ENCODE results near the gene FHOD3. TPM values are rescaled to one million over a fixed set of nuclear protein-coding genes. Genes with fewer than 3 reads are reported as not detected.
A peak's percentile ranks its signal among the peaks of the same experiment; 100 is the strongest.

FHOD3 gene
- total RNA-seq, 2 donors from 2014 or later: 2.8 to 3.1 TPM

GRCh38 chr18:36503477-36503876, 206.0 kb downstream of the FHOD3 start:
- peaks cover 15% of the 10 kb centered on the region for H3K4me1 Mint-ChIP-seq
- H3K36me3 Mint-ChIP-seq (ENCODE audit: low read depth): no peaks in the 10 kb centered on the region
- Histone ChIP-seq H3K27me3 (ENCODE audit: control insufficient read depth, insufficient read depth, low read length, poor library complexity, severe bottlenecking) (no peaks in the 10 kb centered on the region), H3K27ac (ENCODE audit: low read depth, low read length) (no peak overlapping the region), H3K9me3 (ENCODE audit: control insufficient read depth, low read length) (no peaks in the 10 kb centered on the region), H3K36me3 (ENCODE audit: control insufficient read depth, insufficient read depth, low read length) (no peaks in the 10 kb centered on the region), H3K4me3 (ENCODE audit: low read length) (no peak overlapping the region), H3K4me1 (ENCODE audit: control insufficient read depth, insufficient read depth, low read length) (no peaks in the 10 kb centered on the region), H3K9ac (ENCODE audit: extremely low read depth, low read length, poor library complexity, severe bottlenecking) (no peak overlapping the region)
- H3K27me3 Mint-ChIP-seq (ENCODE audit: insufficient read depth): no peaks in the 10 kb centered on the region
- no peak overlapping the region for H3K4me3 Mint-ChIP-seq
- DNase-seq: no peak
- 74 to 100% methylated on average over 2 to 3 of the region's 3 CpGs for WGBS, 2 experiments (ENCODE audit: insufficient coverage in 1 of 2, insufficient read length in 1 of 2)
- no peaks in the 10 kb centered on the region for H3K9me3 Mint-ChIP-seq
- TF ChIP-seq, protein P1, sequence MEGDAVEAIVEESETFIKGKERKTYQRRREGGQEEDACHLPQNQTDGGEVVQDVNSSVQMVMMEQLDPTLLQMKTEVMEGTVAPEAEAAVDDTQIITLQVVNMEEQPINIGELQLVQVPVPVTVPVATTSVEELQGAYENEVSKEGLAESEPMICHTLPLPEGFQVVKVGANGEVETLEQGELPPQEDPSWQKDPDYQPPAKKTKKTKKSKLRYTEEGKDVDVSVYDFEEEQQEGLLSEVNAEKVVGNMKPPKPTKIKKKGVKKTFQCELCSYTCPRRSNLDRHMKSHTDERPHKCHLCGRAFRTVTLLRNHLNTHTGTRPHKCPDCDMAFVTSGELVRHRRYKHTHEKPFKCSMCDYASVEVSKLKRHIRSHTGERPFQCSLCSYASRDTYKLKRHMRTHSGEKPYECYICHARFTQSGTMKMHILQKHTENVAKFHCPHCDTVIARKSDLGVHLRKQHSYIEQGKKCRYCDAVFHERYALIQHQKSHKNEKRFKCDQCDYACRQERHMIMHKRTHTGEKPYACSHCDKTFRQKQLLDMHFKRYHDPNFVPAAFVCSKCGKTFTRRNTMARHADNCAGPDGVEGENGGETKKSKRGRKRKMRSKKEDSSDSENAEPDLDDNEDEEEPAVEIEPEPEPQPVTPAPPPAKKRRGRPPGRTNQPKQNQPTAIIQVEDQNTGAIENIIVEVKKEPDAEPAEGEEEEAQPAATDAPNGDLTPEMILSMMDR (conservative IDR thresholded peaks at IDR 0.05): peak; percentile 48
- H3K27ac Mint-ChIP-seq: no peak overlapping the region

DNA sequence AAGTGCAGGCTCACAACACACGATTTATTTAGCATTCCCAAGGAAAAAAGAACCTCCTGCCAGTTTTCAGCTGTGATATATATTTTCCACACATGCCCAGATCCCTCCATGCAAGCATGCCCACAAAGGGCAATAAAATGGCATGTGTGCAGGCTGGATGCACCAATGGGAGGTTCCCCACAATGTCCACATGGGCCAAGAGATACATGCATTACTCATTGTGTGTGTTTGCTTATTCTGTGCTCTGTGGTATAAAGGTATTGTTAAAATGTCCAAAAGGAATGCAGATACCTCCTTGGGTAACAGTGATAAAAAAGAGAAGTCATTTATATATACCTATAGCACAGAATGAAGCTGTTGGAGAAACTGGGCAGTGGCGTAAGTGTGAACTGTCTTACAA, 207.4 kb downstream of the FHOD3 start:
- no peak overlapping the region for H3K27ac Mint-ChIP-seq
- WGBS, 2 experiments (ENCODE audit: insufficient coverage in 1 of 2, insufficient read length in 1 of 2): 79 to 95% methylated on average over 2 of the region's 2 CpGs
- Histone ChIP-seq H3K27me3 (ENCODE audit: control insufficient read depth, insufficient read depth, low read length, poor library complexity, severe bottlenecking) (no peaks in the 10 kb centered on the region), H3K4me3 (ENCODE audit: low read length) (no peak overlapping the region), H3K27ac (ENCODE audit: low read depth, low read length) (no peak overlapping the region), H3K9ac (ENCODE audit: extremely low read depth, low read length, poor library complexity, severe bottlenecking) (no peak overlapping the region), H3K36me3 (ENCODE audit: control insufficient read depth, insufficient read depth, low read length) (no peaks in the 10 kb centered on the region), H3K9me3 (ENCODE audit: control insufficient read depth, low read length) (no peaks in the 10 kb centered on the region), H3K4me1 (ENCODE audit: control insufficient read depth, insufficient read depth, low read length) (no peaks in the 10 kb centered on the region)
- H3K4me3 Mint-ChIP-seq: no peak overlapping the region
- H3K36me3 Mint-ChIP-seq (ENCODE audit: low read depth): no peaks in the 10 kb centered on the region
- no peaks in the 10 kb centered on the region for H3K27me3 Mint-ChIP-seq (ENCODE audit: insufficient read depth)
- TF ChIP-seq, protein P1 (conservative IDR thresholded peaks at IDR 0.05): no peak
- DNase-seq: no peak
- peaks cover 11% of the 10 kb centered on the region for H3K4me1 Mint-ChIP-seq
- no peaks in the 10 kb centered on the region for H3K9me3 Mint-ChIP-seq

- H3K4me3 Mint-ChIP-seq: no peak overlapping the region
- Histone ChIP-seq H3K27me3 (ENCODE audit: control insufficient read depth, insufficient read depth, low read length, poor library complexity, severe bottlenecking) (no peaks in the 10 kb centered on the region), H3K36me3 (ENCODE audit: control insufficient read depth, insufficient read depth, low read length) (no peaks in the 10 kb centered on the region), H3K4me1 (ENCODE audit: control insufficient read depth, insufficient read depth, low read length) (no peaks in the 10 kb centered on the region), H3K9ac (ENCODE audit: extremely low read depth, low read length, poor library complexity, severe bottlenecking) (no peak overlapping the region), H3K4me3 (ENCODE audit: low read length) (no peak overlapping the region), H3K9me3 (ENCODE audit: control insufficient read depth, low read length) (no peaks in the 10 kb centered on the region), H3K27ac (ENCODE audit: low read depth, low read length) (no peak overlapping the region)
- no peaks in the 10 kb centered on the region for H3K36me3 Mint-ChIP-seq (ENCODE audit: low read depth)
- H3K4me1 Mint-ChIP-seq: peaks cover 10% of the 10 kb centered on the region
- TF ChIP-seq, protein P1 (conservative IDR thresholded peaks at IDR 0.05): no peak
- DNase-seq: no peak
- H3K27ac Mint-ChIP-seq: no peak overlapping the region
- H3K27me3 Mint-ChIP-seq (ENCODE audit: insufficient read depth): no peaks in the 10 kb centered on the region
- WGBS, 2 experiments (ENCODE audit: insufficient coverage in 1 of 2, insufficient read length in 1 of 2): 67 to 88% methylated on average over 1 of the region's 1 CpG
- H3K9me3 Mint-ChIP-seq: no peaks in the 10 kb centered on the region
Measured at GRCh38 chr18:36505665-36506064, 208.2 kb downstream of the FHOD3 start.
